GM18519 (cell line): ENCODE data around the gene DBNL.
A peak's percentile ranks its signal among the peaks of the same experiment; 100 is the strongest.
"Not testable (repeated sequence)": the region's sequence is repeated elsewhere in the genome, so short reads cannot be mapped to it uniquely, and the experiment has no call there.

Experiments used
- ATAC-seq: cut with Tn5 transposase; IDR thresholded peaks from one replicate; pipeline ENCODE4 v1.9.1; 2021; ENCODE audit warnings: mild to moderate bottlenecking, moderate library complexity; ENCODE audit not compliant: unreplicated experiment, low FRiP score

DBNL gene

GRCh38 chr7:44044315-44045225 lies at the start of gene DBNL:
Gene DBNL, plus strand, starts transcription at chr7:44044702. Its CDS starts 36 bp downstream, at chr7:44044738.
- ATAC-seq = peak; percentile 32

- ATAC-seq = not testable (repeated sequence)
These were observed 47.0 kb upstream of the DBNL start, which contains the start of gene SPDYE1 for GRCh38 chr7:43997532-43997931. Gene SPDYE1, plus strand, starts transcription at chr7:43997897. Its CDS starts 2,053 bp downstream, at chr7:43999950.

GRCh38 chr7:44012081-44012480 lies 32.4 kb upstream of the DBNL start:
- ATAC-seq = not testable (repeated sequence)

- ATAC-seq = not testable (repeated sequence)
These were observed 29.4 kb upstream of the DBNL start for GRCh38 chr7:44015090-44015489.

GRCh38 chr7:44018857-44019807 lies 25.4 kb upstream of the DBNL start:
- ATAC-seq = peak; percentile 80

- ATAC-seq = not testable (repeated sequence)
These were observed 24.7 kb upstream of the DBNL start for GRCh38 chr7:44019825-44020224.

GRCh38 chr7:44022069-44022468 lies 22.4 kb upstream of the DBNL start:
- not testable (repeated sequence) for ATAC-seq

- not testable (repeated sequence) for ATAC-seq
These were observed 21.6 kb upstream of the DBNL start for GRCh38 chr7:44022796-44023467.

- ATAC-seq = not testable (repeated sequence)
These were observed 15.1 kb upstream of the DBNL start for GRCh38 chr7:44029433-44029832.

GRCh38 chr7:44030029-44030428 lies 14.5 kb upstream of the DBNL start:
- not testable (repeated sequence) for ATAC-seq

GRCh38 chr7:44031319-44031718 lies 13.2 kb upstream of the DBNL start:
- ATAC-seq = not testable (repeated sequence)

- ATAC-seq = not testable (repeated sequence)
These were observed 12.5 kb upstream of the DBNL start for GRCh38 chr7:44032031-44032430.

- not testable (repeated sequence) for ATAC-seq
These were observed 10.3 kb upstream of the DBNL start for GRCh38 chr7:44033971-44034844.

GRCh38 chr7:44036364-44036763 lies 8.1 kb upstream of the DBNL start:
- ATAC-seq = not testable (repeated sequence)

GRCh38 chr7:44037951-44038350 lies 6.6 kb upstream of the DBNL start:
- not testable (repeated sequence) for ATAC-seq

GRCh38 chr7:44038553-44038952 lies 5.9 kb upstream of the DBNL start:
- ATAC-seq = not testable (repeated sequence)

- ATAC-seq = peak; percentile 37
These were observed 5.4 kb upstream of the DBNL start for GRCh38 chr7:44038961-44039558.

- peak; percentile 3 for ATAC-seq
These were observed 4.6 kb upstream of the DBNL start for GRCh38 chr7:44039800-44040492.
